Endothelial cell of umbilical vein (primary cell): Measurements from ENCODE around the gene MED28. TPM values are rescaled to one million over a fixed set of nuclear protein-coding genes. Genes with fewer than 3 reads are reported as not detected.

Source experiments
- BruUV-seq: library from RNA; stranded (reverse); fragments of 400-500 nt; replicated peaks from 2 replicates; lab custom pipeline; 2021; lab: Mats Ljungman, UMichigan
- CTCF ChIA-PET: fragments of 300-600, 350-600 bp; sonication (Branson Sonifier 250); formaldehyde crosslinking; loops from one replicate; lab custom pipeline; 2021; ENCODE audit warnings: antibody characterized with exemption, inconsistent platforms; lab: Charles Lee
- POLR2A ChIA-PET: fragments of 300-600, 350-600 bp; sonication (Branson Sonifier 250); formaldehyde crosslinking; loops from one replicate; lab custom pipeline; 2021; ENCODE audit warnings: antibody characterized with exemption, inconsistent platforms; lab: Charles Lee
- DNase-seq: peaks from one replicate; pipeline ENCODE4 v3.0.0-alpha.2; 2011; ENCODE audit warnings: low read depth, low spot score
- FAIRE-seq: peaks from 2 replicates; lab custom pipeline; 2011; peaks lifted over from hg19 to GRCh38; lab: Jason Lieb, UNC
- H2AFZ ChIP-seq: 2 replicates; pipeline ENCODE4 v1.6.0; 2012; ENCODE audit warnings: low read depth, low read length, control low read depth, inconsistent platforms
- H3K27ac ChIP-seq: 2 replicates; pipeline ENCODE4 v1.5.1; 2011; ENCODE audit warnings: low read depth, mild to moderate bottlenecking, control low read depth, low read length, moderate library complexity; ENCODE audit not compliant: insufficient read depth
- H3K27me3 ChIP-seq, 2 experiments: 2 replicates each; pipeline versions ENCODE4 v1.6.0 to v1.6.1; 2011; ENCODE audit warnings: low read length in 2 of 2, mixed read lengths in 1 of 2; ENCODE audit not compliant: control insufficient read depth in 2 of 2, insufficient read depth in 2 of 2
- H3K36me3 ChIP-seq, 2 experiments: 2 replicates in 1 of 2; 3 replicates in 1 of 2; pipeline ENCODE4 v1.5.1; 2011; ENCODE audit warnings: low read length in 2 of 2, mild to moderate bottlenecking in 1 of 2, moderate library complexity in 1 of 2; ENCODE audit not compliant: control insufficient read depth in 2 of 2, insufficient read depth in 2 of 2; ENCODE audit errors: extremely low read depth in 1 of 2
- H3K4me1 ChIP-seq: 3 replicates; pipeline ENCODE4 v1.5.1; 2011; ENCODE audit warnings: mild to moderate bottlenecking, low read length; ENCODE audit not compliant: control insufficient read depth, insufficient read depth; ENCODE audit errors: extremely low read depth
- H3K4me2 ChIP-seq: 2 replicates; pipeline ENCODE4 v1.6.1; 2011; ENCODE audit warnings: low read length, control low read depth, mixed read lengths; ENCODE audit not compliant: insufficient read depth
- H3K4me3 ChIP-seq, 3 experiments: fragments of 200-600 bp in 1 of 3; sonication (generic), shearing (Covaris generic) in 1 of 3; replicated peaks in 1 of 3; 2 replicates each; pipeline ENCODE4 v1.5.1; 2011 to 2016; ENCODE audit warnings: control low read depth in 3 of 3, low read length in 3 of 3, mild to moderate bottlenecking in 2 of 3, inconsistent platforms in 1 of 3, low read depth in 1 of 3, moderate library complexity in 1 of 3; ENCODE audit not compliant: insufficient read depth in 1 of 3
- H3K79me2 ChIP-seq: 2 replicates; pipeline ENCODE4 v1.6.0; 2012; ENCODE audit warnings: low read length, inconsistent platforms; ENCODE audit not compliant: control insufficient read depth, insufficient read depth
- H3K9ac ChIP-seq: replicated peaks from 2 replicates; pipeline ENCODE3; 2011; ENCODE audit warnings: low read length, control low read depth; ENCODE audit not compliant: insufficient read depth; ENCODE audit errors: extremely low read depth
- H3K9me1 ChIP-seq: replicated peaks from 3 replicates; pipeline ENCODE4 v1.6.0; 2011; ENCODE audit warnings: mild to moderate bottlenecking, low read length; ENCODE audit not compliant: control insufficient read depth, insufficient read depth; ENCODE audit errors: extremely low read depth
- H3K9me3 ChIP-seq: replicated peaks from 2 replicates; pipeline ENCODE4 v1.5.1; 2012; ENCODE audit warnings: low read length, inconsistent platforms; ENCODE audit not compliant: control insufficient read depth, insufficient read depth
- H4K20me1 ChIP-seq: replicated peaks from 2 replicates; pipeline ENCODE3; 2011; ENCODE audit warnings: mild to moderate bottlenecking, low read length; ENCODE audit not compliant: control insufficient read depth, insufficient read depth; ENCODE audit errors: extremely low read depth
- CTCF ChIP-seq, 2 donors: IDR thresholded peaks; 1 replicate in 1 of 2; 2 replicates in 1 of 2; pipeline ENCODE4 v1.5.1; 2011; ENCODE audit warnings: low read length in 2 of 2, mild to moderate bottlenecking in 2 of 2, moderate library complexity in 2 of 2, control low read depth in 1 of 2, inconsistent platforms in 1 of 2, low read depth in 1 of 2; ENCODE audit not compliant: insufficient read depth in 1 of 2; ENCODE audit errors: extremely low read depth in 1 of 2
- EZH2 ChIP-seq: IDR thresholded peaks from 2 replicates; pipeline ENCODE4 v1.6.1; 2012; ENCODE audit warnings: borderline replicate concordance, low read depth, mild to moderate bottlenecking, moderate library complexity, low read length, inconsistent platforms; ENCODE audit not compliant: severe bottlenecking
- FOS ChIP-seq: IDR thresholded peaks from 2 replicates; pipeline ENCODE4 v1.6.1; 2011; ENCODE audit warnings: mild to moderate bottlenecking, low read length, moderate library complexity, borderline replicate concordance; ENCODE audit not compliant: insufficient read depth
- GATA2 ChIP-seq: IDR thresholded peaks from 2 replicates; pipeline ENCODE4 v1.7.0; 2011; ENCODE audit warnings: low read depth, mild to moderate bottlenecking, moderate library complexity, mixed read lengths, low read length; ENCODE audit not compliant: insufficient read length, insufficient read depth
- JUN ChIP-seq: IDR thresholded peaks from 2 replicates; pipeline ENCODE4 v1.6.1; 2011; ENCODE audit warnings: borderline replicate concordance, low read depth; ENCODE audit not compliant: insufficient read length, insufficient read depth
- MAX ChIP-seq: IDR thresholded peaks from 2 replicates; pipeline ENCODE4 v1.6.1; 2011; ENCODE audit not compliant: insufficient read depth, insufficient read length
- MYC ChIP-seq: IDR thresholded peaks from one replicate; pipeline ENCODE4 v1.6.1; 2011; ENCODE audit warnings: mild to moderate bottlenecking, low read depth, low read length
- POLR2A ChIP-seq: IDR thresholded peaks from 2 replicates; pipeline ENCODE4 v1.6.1; 2012; ENCODE audit warnings: low read depth, mild to moderate bottlenecking, control low read depth, low read length
- POLR2AphosphoS5 ChIP-seq: IDR thresholded peaks from 2 replicates; pipeline ENCODE4 v1.6.1; 2012; ENCODE audit warnings: low read depth, mild to moderate bottlenecking, control low read depth, low read length, moderate library complexity; ENCODE audit not compliant: insufficient read depth
- dilution Hi-C: fragments of 300-500 bp; cut with MboI; formaldehyde crosslinking; loops from one replicate; pipeline ENCODE4 v1.15.0; 2019; ENCODE audit warnings: low sequenced_read_pairs; ENCODE audit not compliant: extremely low pct_ligation_motif_present
- intact Hi-C: fragments of 100-400 bp; cut with micrococcal nuclease; formaldehyde crosslinking; loops from one replicate; pipeline ENCODE4 v1.10.0; 2022
- polyA plus RNA-seq, 4 experiments: library from polyadenylated mRNA; depleted of rRNA in 3 of 4; stranded (reverse) in 3 of 4; unstranded in 1 of 4; fragments of >200 nt; gene quantifications; 2 replicates each; pipeline versions ENCODE4 v1.2.1 to v1.2.3, GENCODE V29; 2011 to 2012; ENCODE audit warnings: missing spikeins in 1 of 4
- total RNA-seq: library from RNA; stranded (reverse); gene quantifications from 2 replicates; pipeline ENCODE4 v1.2.3, GENCODE V29; 2021

MED28 gene
- total and polyA plus RNA-seq, 2 donors (not counting 3 experiments of a cell fraction or from before 2014, with no cell fraction given): 10.0 to 49.1 TPM

- Histone ChIP-seq H3K4me1 (peaks cover 20% of the 10 kb centered on the region), H3K79me2 (no peaks in the 10 kb centered on the region), H4K20me1 (no peaks in the 10 kb centered on the region), H2AFZ (no peak overlapping the region), H3K9me3 (no peaks in the 10 kb centered on the region), H3K27ac (no peak overlapping the region), H3K4me3 (no peak overlapping the region), H3K27me3 (no peaks in the 10 kb centered on the region), H3K9ac (no peak overlapping the region), H3K4me2 (no peak overlapping the region), H3K9me1 (no peaks in the 10 kb centered on the region), H3K36me3 (peaks cover 27 to 43% of the 10 kb centered on the region in 2 experiments)
- BruUV-seq: no TSS peak
- no peak for FAIRE-seq
- ChIA-PET CTCF (no interaction called here), POLR2A (interaction anchor here (1.1 kb wide), 1 partner anchor 29 kb away, joined by 4 read pairs; the partner anchor contains the start of gene MED28)
- dilution Hi-C loops (no loop called here), intact Hi-C loops (no loop called here)
- TF ChIP-seq JUN (no peak), MAX (no peak), POLR2A (no peak), FOS (no peak), CTCF (IDR thresholded peaks at IDR 0.05; ENCODE audit: extremely low read depth in 1 of 2, insufficient read depth in 1 of 2, low read depth in 1 of 2, low read length in 2 of 2) (no peak), MYC (no peak), POLR2AphosphoS5 (no peak), EZH2 (no peak), GATA2 (no peak)
- DNase-seq: no peak
These were observed 29.8 kb upstream of the MED28 start for GRCh38 chr4:17584521-17585213.
